ENCODE data around the gene IMP3.
"Not testable (repeated sequence)": the region's sequence is repeated elsewhere in the genome, so short reads cannot be mapped to it uniquely, and the experiment has no call there.

The IMP3 gene, protein sequence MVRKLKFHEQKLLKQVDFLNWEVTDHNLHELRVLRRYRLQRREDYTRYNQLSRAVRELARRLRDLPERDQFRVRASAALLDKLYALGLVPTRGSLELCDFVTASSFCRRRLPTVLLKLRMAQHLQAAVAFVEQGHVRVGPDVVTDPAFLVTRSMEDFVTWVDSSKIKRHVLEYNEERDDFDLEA

GRCh38 chr15:75639709-75640482, at the start of gene IMP3:
Gene IMP3 (minus strand): TSS chr15:75640224. CDS start chr15:75640168, 56 bp downstream.
- H3K4me3 ChIP-seq (replicated peaks; ENCODE audit: low read depth, low read length) = peak within 1 kb of the TSS; percentile 99
- no peaks in the 10 kb centered on the region for H3K27me3 ChIP-seq (replicated peaks; ENCODE audit: control insufficient read depth, insufficient read depth, low read length)
- DNase-seq (ENCODE audit: extremely low read depth, insufficient read length) = peak; percentile 96
- no peaks in the 10 kb centered on the region for H3K36me3 ChIP-seq (ENCODE audit: control insufficient read depth, insufficient read depth, low read length)
- TF ChIP-seq, protein P1, sequence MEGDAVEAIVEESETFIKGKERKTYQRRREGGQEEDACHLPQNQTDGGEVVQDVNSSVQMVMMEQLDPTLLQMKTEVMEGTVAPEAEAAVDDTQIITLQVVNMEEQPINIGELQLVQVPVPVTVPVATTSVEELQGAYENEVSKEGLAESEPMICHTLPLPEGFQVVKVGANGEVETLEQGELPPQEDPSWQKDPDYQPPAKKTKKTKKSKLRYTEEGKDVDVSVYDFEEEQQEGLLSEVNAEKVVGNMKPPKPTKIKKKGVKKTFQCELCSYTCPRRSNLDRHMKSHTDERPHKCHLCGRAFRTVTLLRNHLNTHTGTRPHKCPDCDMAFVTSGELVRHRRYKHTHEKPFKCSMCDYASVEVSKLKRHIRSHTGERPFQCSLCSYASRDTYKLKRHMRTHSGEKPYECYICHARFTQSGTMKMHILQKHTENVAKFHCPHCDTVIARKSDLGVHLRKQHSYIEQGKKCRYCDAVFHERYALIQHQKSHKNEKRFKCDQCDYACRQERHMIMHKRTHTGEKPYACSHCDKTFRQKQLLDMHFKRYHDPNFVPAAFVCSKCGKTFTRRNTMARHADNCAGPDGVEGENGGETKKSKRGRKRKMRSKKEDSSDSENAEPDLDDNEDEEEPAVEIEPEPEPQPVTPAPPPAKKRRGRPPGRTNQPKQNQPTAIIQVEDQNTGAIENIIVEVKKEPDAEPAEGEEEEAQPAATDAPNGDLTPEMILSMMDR (IDR thresholded peaks at IDR 0.05; ENCODE audit: insufficient read depth, low read length, poor library complexity, severe bottlenecking) = no peak

DNA sequence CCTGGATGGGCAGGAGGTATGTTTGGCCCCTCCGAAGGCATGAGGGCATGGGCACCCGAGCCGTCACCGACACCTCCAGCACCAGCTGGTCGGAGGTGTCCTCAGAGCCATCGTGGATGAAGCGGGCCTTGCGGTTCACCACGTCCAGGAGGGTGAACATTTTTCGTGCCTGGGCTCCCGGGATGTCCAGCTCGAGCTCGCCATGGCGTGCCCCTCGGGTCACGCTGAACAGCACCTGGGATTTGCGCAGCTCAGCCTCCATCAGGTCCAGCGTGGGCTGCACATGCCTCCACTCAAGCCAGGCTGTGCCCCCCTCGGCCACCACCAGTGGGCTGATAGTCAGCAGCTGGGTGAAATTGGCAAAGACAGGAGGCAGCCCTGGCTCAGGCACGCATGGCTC, 49.4 kb upstream of the IMP3 start:
- not testable (repeated sequence) for H3K36me3 ChIP-seq (ENCODE audit: control insufficient read depth, insufficient read depth, low read length); H3K4me3 ChIP-seq (replicated peaks; ENCODE audit: low read depth, low read length); H3K27me3 ChIP-seq (replicated peaks; ENCODE audit: control insufficient read depth, insufficient read depth, low read length); DNase-seq (ENCODE audit: extremely low read depth, insufficient read length)

DNA sequence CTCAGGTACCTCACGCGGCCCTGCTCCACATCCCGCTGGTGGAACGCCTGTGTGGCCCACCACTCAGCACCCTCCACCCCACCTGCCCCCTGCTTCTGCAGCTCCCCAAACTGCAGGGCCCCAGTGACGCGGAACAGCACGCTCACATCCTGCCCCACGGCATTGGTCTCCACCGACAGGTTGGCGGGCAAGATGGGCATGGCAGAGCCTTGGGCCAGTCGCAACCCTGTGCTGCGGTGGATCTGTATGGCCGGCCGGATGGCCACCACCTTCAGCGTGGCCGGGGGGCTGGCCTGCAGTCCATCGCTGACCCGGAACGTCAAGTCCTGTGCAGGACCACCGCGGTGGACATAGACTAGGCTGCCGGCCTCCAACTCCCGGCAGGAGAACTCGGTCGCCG, 48.8 kb upstream of the IMP3 start:
- TF ChIP-seq, protein P1 (IDR thresholded peaks at IDR 0.05; ENCODE audit: insufficient read depth, low read length, poor library complexity, severe bottlenecking) = no peak
- H3K36me3 ChIP-seq (ENCODE audit: control insufficient read depth, insufficient read depth, low read length) = no peaks in the 10 kb centered on the region

GRCh38 chr15:75688278-75688557, 48.2 kb upstream of the IMP3 start:
- DNase-seq (ENCODE audit: extremely low read depth, insufficient read length) = no peak
- TF ChIP-seq, protein P1 (IDR thresholded peaks at IDR 0.05; ENCODE audit: insufficient read depth, low read length, poor library complexity, severe bottlenecking) = no peak
- H3K27me3 ChIP-seq (replicated peaks; ENCODE audit: control insufficient read depth, insufficient read depth, low read length) = no peaks in the 10 kb centered on the region
- no peak overlapping the region for H3K4me3 ChIP-seq (replicated peaks; ENCODE audit: low read depth, low read length)
- no peaks in the 10 kb centered on the region for H3K36me3 ChIP-seq (ENCODE audit: control insufficient read depth, insufficient read depth, low read length)

More for the DNA sequence above, 48.8 kb upstream of the IMP3 start:
- Histone ChIP-seq H3K27me3 (replicated peaks; ENCODE audit: control insufficient read depth, insufficient read depth, low read length) (no peaks in the 10 kb centered on the region), H3K4me3 (replicated peaks; ENCODE audit: low read depth, low read length) (no peak overlapping the region)
- no peak for DNase-seq (ENCODE audit: extremely low read depth, insufficient read length)

- Histone ChIP-seq H3K36me3 (ENCODE audit: control insufficient read depth, insufficient read depth, low read length) (no peaks in the 10 kb centered on the region), H3K27me3 (replicated peaks; ENCODE audit: control insufficient read depth, insufficient read depth, low read length) (no peaks in the 10 kb centered on the region), H3K4me3 (replicated peaks; ENCODE audit: low read depth, low read length) (no peak overlapping the region)
- TF ChIP-seq, protein P1 (IDR thresholded peaks at IDR 0.05; ENCODE audit: insufficient read depth, low read length, poor library complexity, severe bottlenecking) = no peak
- DNase-seq (ENCODE audit: extremely low read depth, insufficient read length) = no peak
Observed at GRCh38 chr15:75687486-75688277, 47.7 kb upstream of the IMP3 start.

DNA sequence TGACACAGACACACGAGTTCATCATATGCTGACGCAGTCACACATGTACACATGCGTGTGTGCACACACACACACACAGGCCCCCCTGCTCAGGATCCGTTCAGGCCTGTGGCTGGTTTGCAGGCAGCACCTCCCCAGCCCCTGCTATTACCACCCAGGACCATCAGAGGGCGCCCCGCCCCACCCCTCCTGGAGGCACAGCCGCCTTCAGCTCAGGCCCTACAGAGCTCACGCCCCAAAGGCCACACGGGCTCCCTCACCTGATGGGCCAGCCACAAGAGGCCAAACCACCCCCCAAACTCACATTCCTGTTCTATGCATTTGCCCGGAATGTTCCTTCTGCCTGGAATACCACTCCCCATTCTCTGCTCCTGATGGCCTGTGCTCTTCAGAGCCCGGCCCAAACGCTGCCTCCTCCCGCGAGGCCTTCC, 46.2 kb upstream of the IMP3 start:
- not testable (repeated sequence) for H3K36me3 ChIP-seq (ENCODE audit: control insufficient read depth, insufficient read depth, low read length); H3K4me3 ChIP-seq (replicated peaks; ENCODE audit: low read depth, low read length); H3K27me3 ChIP-seq (replicated peaks; ENCODE audit: control insufficient read depth, insufficient read depth, low read length)
- TF ChIP-seq, protein P1 (IDR thresholded peaks at IDR 0.05; ENCODE audit: insufficient read depth, low read length, poor library complexity, severe bottlenecking) = peak; percentile 60
- peak; percentile 69 for DNase-seq (ENCODE audit: extremely low read depth, insufficient read length)

All from GM06990 (cell line).